Fibroblast of lung (primary cell): ENCODE measurements around the gene PSG3.
"Not testable (repeated sequence)": the region's sequence is repeated elsewhere in the genome, so short reads cannot be mapped to it uniquely, and the experiment has no call there.

Experiments used
- EZH2 ChIP-seq: IDR thresholded peaks from 2 replicates; pipeline ENCODE4 v1.5.1; 2012; ENCODE audit warnings: low read length, control low read depth, mild to moderate bottlenecking; ENCODE audit errors: missing control alignments
- TF ChIP-seq, protein P1 (sequence below), 2 donors: IDR thresholded peaks in 1 of 2; conservative IDR thresholded peaks in 1 of 2; 1 replicate in 1 of 2; 2 replicates in 1 of 2; pipeline ENCODE4 v1.5.1; 2011 to 2012; ENCODE audit warnings: low read length in 2 of 2, control low read depth in 1 of 2, inconsistent platforms in 1 of 2, low read depth in 1 of 2, mild to moderate bottlenecking in 1 of 2

- not testable (repeated sequence) for TF ChIP-seq EZH2
- TF ChIP-seq, protein P1, sequence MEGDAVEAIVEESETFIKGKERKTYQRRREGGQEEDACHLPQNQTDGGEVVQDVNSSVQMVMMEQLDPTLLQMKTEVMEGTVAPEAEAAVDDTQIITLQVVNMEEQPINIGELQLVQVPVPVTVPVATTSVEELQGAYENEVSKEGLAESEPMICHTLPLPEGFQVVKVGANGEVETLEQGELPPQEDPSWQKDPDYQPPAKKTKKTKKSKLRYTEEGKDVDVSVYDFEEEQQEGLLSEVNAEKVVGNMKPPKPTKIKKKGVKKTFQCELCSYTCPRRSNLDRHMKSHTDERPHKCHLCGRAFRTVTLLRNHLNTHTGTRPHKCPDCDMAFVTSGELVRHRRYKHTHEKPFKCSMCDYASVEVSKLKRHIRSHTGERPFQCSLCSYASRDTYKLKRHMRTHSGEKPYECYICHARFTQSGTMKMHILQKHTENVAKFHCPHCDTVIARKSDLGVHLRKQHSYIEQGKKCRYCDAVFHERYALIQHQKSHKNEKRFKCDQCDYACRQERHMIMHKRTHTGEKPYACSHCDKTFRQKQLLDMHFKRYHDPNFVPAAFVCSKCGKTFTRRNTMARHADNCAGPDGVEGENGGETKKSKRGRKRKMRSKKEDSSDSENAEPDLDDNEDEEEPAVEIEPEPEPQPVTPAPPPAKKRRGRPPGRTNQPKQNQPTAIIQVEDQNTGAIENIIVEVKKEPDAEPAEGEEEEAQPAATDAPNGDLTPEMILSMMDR (conservative IDR thresholded peaks at IDR 0.05 in 1 of 2, IDR thresholded peaks at IDR 0.05 in 1 of 2; ENCODE audit: low read depth in 1 of 2, low read length in 2 of 2), result peak; percentile 84 to 89
Measured at GRCh38 chr19:42776750-42777612, 36.7 kb upstream of the PSG3 start.
